Loucy (cell line): Measurements from ENCODE around the gene RPRD1A.
"Not testable (repeated sequence)": the region's sequence is repeated elsewhere in the genome, so short reads cannot be mapped to it uniquely, and the experiment has no call there.

Experiments used
- H2AFZ ChIP-seq: fragments of 200-600 bp; sonication (generic); 2 replicates; pipeline ENCODE4 v1.6.0; 2016; ENCODE audit warnings: antibody characterized with exemption, mild to moderate bottlenecking, low read length, moderate library complexity
- H3F3A ChIP-seq: fragments of 200-600 bp; 2 replicates; pipeline ENCODE4 v1.6.0; 2016; ENCODE audit warnings: antibody characterized with exemption, low read depth, mild to moderate bottlenecking
- H3K27me3 ChIP-seq: fragments of 200-600 bp; sonication (generic); 2 replicates; pipeline ENCODE4 v1.6.1; 2014; ENCODE audit warnings: low read length, mild to moderate bottlenecking; ENCODE audit not compliant: insufficient read depth, poor library complexity, severe bottlenecking
- H3K36me3 ChIP-seq: fragments of 200-600 bp; sonication (generic); 2 replicates; pipeline ENCODE4 v1.6.1; 2016; ENCODE audit warnings: low read length; ENCODE audit not compliant: insufficient read depth
- H3K4me1 ChIP-seq: fragments of 200-600 bp; sonication (generic); 2 replicates; pipeline ENCODE4 v1.5.1; 2014; ENCODE audit warnings: low read length, mild to moderate bottlenecking; ENCODE audit not compliant: insufficient read depth, poor library complexity, severe bottlenecking
- H3K4me2 ChIP-seq: fragments of 200-600 bp; sonication (generic); 2 replicates; pipeline ENCODE4 v1.6.0; 2014; ENCODE audit warnings: antibody characterized with exemption, low read length, low read depth, mild to moderate bottlenecking; ENCODE audit not compliant: poor library complexity, severe bottlenecking
- H3K4me3 ChIP-seq: fragments of 200-600 bp; sonication (generic); 2 replicates; pipeline ENCODE4 v1.5.1; 2014; ENCODE audit warnings: low read length, mild to moderate bottlenecking, mixed read lengths; ENCODE audit not compliant: poor library complexity, severe bottlenecking
- H3K79me2 ChIP-seq: fragments of 200-600 bp; sonication (generic); 2 replicates; pipeline ENCODE4 v1.6.1; 2014; ENCODE audit warnings: low read length; ENCODE audit not compliant: insufficient read depth
- H3K9ac ChIP-seq: fragments of 200-600 bp; sonication (generic); 2 replicates; pipeline ENCODE4 v1.6.0; 2014; ENCODE audit warnings: mild to moderate bottlenecking, low read depth, low read length, moderate library complexity; ENCODE audit not compliant: poor library complexity, severe bottlenecking
- H3K9me2 ChIP-seq: fragments of 200-600 bp; sonication (generic); replicated peaks from 2 replicates; pipeline ENCODE4 v1.6.1; 2016; ENCODE audit warnings: low read depth, low read length, mixed read lengths
- H3K9me3 ChIP-seq: fragments of 200-600 bp; sonication (generic); 2 replicates; pipeline ENCODE4 v1.6.1; 2014; ENCODE audit warnings: mild to moderate bottlenecking, antibody characterized with exemption, low read length, low read depth; ENCODE audit not compliant: insufficient read depth
- H4K20me1 ChIP-seq: fragments of 200-600 bp; sonication (generic); 2 replicates; pipeline ENCODE4 v1.6.0; 2014; ENCODE audit warnings: antibody characterized with exemption, low read length, mild to moderate bottlenecking; ENCODE audit not compliant: insufficient read depth, poor library complexity, severe bottlenecking
- CTCF ChIP-seq: fragments of 200-600 bp; sonication (generic); conservative IDR thresholded peaks from 2 replicates; pipeline ENCODE4 v1.5.1; 2014; ENCODE audit warnings: mild to moderate bottlenecking, antibody characterized with exemption, low read length
- EZH2phosphoT487 ChIP-seq: fragments of 200-600 bp; IDR thresholded peaks from 2 replicates; pipeline ENCODE4 v1.6.1; 2018; ENCODE audit warnings: antibody characterized with exemption, mild to moderate bottlenecking, moderate library complexity, borderline replicate concordance

RPRD1A gene

GRCh38 chr18:35969676-35970075 lies 97.7 kb downstream of the RPRD1A start:
- H2AFZ ChIP-seq: peak overlapping the region; percentile 5; the same call in 1 of the 2 replicates
- no peaks in the 10 kb centered on the region for H3F3A ChIP-seq
- H3K9me2 ChIP-seq: no peaks in the 10 kb centered on the region
- H3K79me2 ChIP-seq: peaks cover 21% of the 10 kb centered on the region
- H3K4me1 ChIP-seq: peaks cover 36% of the 10 kb centered on the region
- TF ChIP-seq CTCF: no peak
- TF ChIP-seq EZH2phosphoT487: no peak
- H3K4me2 ChIP-seq: peak overlapping the region; percentile 87
- H3K9ac ChIP-seq: peak overlapping the region; percentile 41
- H4K20me1 ChIP-seq: peaks cover 7% of the 10 kb centered on the region
- no peaks in the 10 kb centered on the region for H3K36me3 ChIP-seq
- H3K27me3 ChIP-seq: no peaks in the 10 kb centered on the region
- no peaks in the 10 kb centered on the region for H3K9me3 ChIP-seq
- peak overlapping the region; percentile 59 for H3K4me3 ChIP-seq

GRCh38 chr18:35968278-35968880 lies 99.0 kb downstream of the RPRD1A start:
- Histone ChIP-seq H4K20me1 (no peaks in the 10 kb centered on the region), H3K9ac (no peak overlapping the region), H3K4me2 (no peak overlapping the region), H3K79me2 (peaks cover 9% of the 10 kb centered on the region), H3K9me3 (no peaks in the 10 kb centered on the region), H3K36me3 (no peaks in the 10 kb centered on the region), H3K27me3 (no peaks in the 10 kb centered on the region), H3K9me2 (no peaks in the 10 kb centered on the region), H3K4me1 (peaks cover 29% of the 10 kb centered on the region), H3K4me3 (no peak overlapping the region), H2AFZ (peak overlapping the region; percentile 4; the same call in 1 of the 2 replicates), H3F3A (no peaks in the 10 kb centered on the region)
- TF ChIP-seq CTCF (no peak), EZH2phosphoT487 (no peak)

GRCh38 chr18:35967866-35968265 lies 99.5 kb downstream of the RPRD1A start:
- H3K79me2 ChIP-seq, H3K27me3 ChIP-seq: not testable (repeated sequence)
- peak overlapping the region; percentile 4; the same call in 1 of the 2 replicates for H2AFZ ChIP-seq

GRCh38 chr18:35964319-35964718 lies 103.0 kb downstream of the RPRD1A start:
- TF ChIP-seq EZH2phosphoT487 (no peak), CTCF (no peak)
- Histone ChIP-seq H4K20me1 (no peaks in the 10 kb centered on the region), H3K4me1 (peaks cover 4% of the 10 kb centered on the region), H3K27me3 (no peaks in the 10 kb centered on the region), H3K4me2 (no peak overlapping the region), H2AFZ (no peak overlapping the region), H3K4me3 (no peak overlapping the region), H3K79me2 (no peaks in the 10 kb centered on the region), H3F3A (no peaks in the 10 kb centered on the region), H3K9ac (no peak overlapping the region), H3K9me2 (no peaks in the 10 kb centered on the region), H3K9me3 (peaks cover 3% of the 10 kb centered on the region; the same call in 1 of the 2 replicates), H3K36me3 (no peaks in the 10 kb centered on the region)

More at GRCh38 chr18:35967866-35968265, 99.5 kb downstream of the RPRD1A start:
- H3F3A ChIP-seq, H3K4me2 ChIP-seq, H3K4me3 ChIP-seq, H3K9me2 ChIP-seq, H4K20me1 ChIP-seq, H3K9ac ChIP-seq, H3K9me3 ChIP-seq, H3K36me3 ChIP-seq: not testable (repeated sequence)
- H3K4me1 ChIP-seq: peaks cover 24% of the 10 kb centered on the region
